Osteoblast (primary cell): ENCODE data around the gene ANKRD40. TPM values are rescaled to one million over a fixed set of nuclear protein-coding genes. Genes with fewer than 3 reads are reported as not detected.
A peak's percentile ranks its signal among the peaks of the same experiment; 100 is the strongest.

Experiments used
- DNase-seq: peaks from one replicate; pipeline ENCODE4 v3.0.0; 2011; ENCODE audit warnings: low spot score, mixed read lengths; ENCODE audit not compliant: insufficient read length; ENCODE audit errors: missing footprints
- H2AFZ ChIP-seq: 2 replicates; pipeline ENCODE4 v1.6.0; 2011; ENCODE audit warnings: mild to moderate bottlenecking, low read length
- H3K27ac ChIP-seq: 2 replicates; pipeline ENCODE4 v1.5.1; 2011; ENCODE audit warnings: mild to moderate bottlenecking, low read depth, low read length, moderate library complexity
- H3K27me3 ChIP-seq: 2 replicates; pipeline ENCODE4 v1.6.0; 2012; ENCODE audit warnings: mild to moderate bottlenecking, control low read depth, inconsistent platforms, low read length, moderate library complexity; ENCODE audit not compliant: insufficient read depth
- H3K36me3 ChIP-seq: 2 replicates; pipeline ENCODE4 v1.5.1; 2011; ENCODE audit warnings: mild to moderate bottlenecking, low read length, control low read depth, moderate library complexity; ENCODE audit not compliant: insufficient read depth
- H3K4me1 ChIP-seq: 2 replicates; pipeline ENCODE4 v1.5.1; 2011; ENCODE audit warnings: mild to moderate bottlenecking, low read length, control low read depth, moderate library complexity; ENCODE audit not compliant: insufficient read depth
- H3K4me2 ChIP-seq: 2 replicates; pipeline ENCODE4 v1.6.0; 2011; ENCODE audit warnings: mild to moderate bottlenecking, low read length; ENCODE audit not compliant: insufficient read depth
- H3K4me3 ChIP-seq: fragments of 200-600 bp; sonication (generic); 3 replicates; pipeline ENCODE4 v1.5.1; 2012; ENCODE audit warnings: mild to moderate bottlenecking, low read length, inconsistent platforms; ENCODE audit not compliant: insufficient read depth
- H3K79me2 ChIP-seq: 2 replicates; pipeline ENCODE4 v1.6.0; 2012; ENCODE audit warnings: mild to moderate bottlenecking, low read length, control low read depth, inconsistent platforms; ENCODE audit not compliant: insufficient read depth
- H3K9me3 ChIP-seq: 2 replicates; pipeline ENCODE4 v1.5.1; 2011; ENCODE audit warnings: low read depth, low read length, control low read depth
- H4K20me1 ChIP-seq: 2 replicates; pipeline ENCODE4 v1.6.0; 2012; ENCODE audit warnings: mild to moderate bottlenecking, low read length, control low read depth; ENCODE audit not compliant: insufficient read depth
- CTCF ChIP-seq: IDR thresholded peaks from 2 replicates; pipeline ENCODE4 v1.5.1; 2011; ENCODE audit warnings: mild to moderate bottlenecking, low read depth, low read length, moderate library complexity; ENCODE audit errors: extremely low read depth
- total RNA-seq: library from RNA; depleted of rRNA; stranded (reverse); fragments of >200 nt; gene quantifications from 2 replicates; pipeline ENCODE4 v1.2.3, GENCODE V29; 2012

The ANKRD40 gene
- total RNA-seq, 1 donor = 42.7 TPM

DNA sequence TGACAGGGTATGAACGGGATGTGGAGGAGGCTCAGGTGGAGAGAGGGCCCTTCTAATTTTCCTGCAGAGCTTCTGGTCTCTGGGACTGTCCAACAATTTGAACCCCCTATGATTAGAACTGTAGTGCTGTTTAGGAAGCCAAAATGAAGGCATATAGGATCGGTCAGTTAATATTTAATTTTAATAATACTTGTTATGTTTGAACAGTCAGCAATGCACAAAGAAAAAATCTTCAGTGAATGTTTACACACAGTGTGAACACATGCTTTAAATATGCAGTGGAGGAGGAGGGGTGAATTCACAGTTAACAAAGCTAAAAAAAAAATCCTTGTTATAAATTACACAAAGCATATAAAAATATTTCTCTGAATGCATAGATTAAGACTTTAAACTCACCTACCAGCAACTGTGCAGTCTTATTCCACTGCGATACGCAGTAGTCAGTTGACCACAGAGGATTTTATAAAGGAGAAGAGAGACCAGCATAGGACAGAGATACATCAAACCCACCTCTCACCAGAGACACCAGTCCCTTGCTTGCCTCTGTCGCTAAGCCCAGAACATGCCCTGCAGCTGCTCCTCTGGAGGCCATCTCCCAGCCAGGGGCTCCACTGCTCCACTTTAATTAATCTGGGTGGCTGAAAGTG lies 14.6 kb downstream of the ANKRD40 start:
- H3K79me2 ChIP-seq = no peaks in the 10 kb centered on the region
- no peak overlapping the region for H2AFZ ChIP-seq
- H3K27ac ChIP-seq = peak overlapping the region; percentile 27
- H3K9me3 ChIP-seq = no peaks in the 10 kb centered on the region
- no peaks in the 10 kb centered on the region for H3K27me3 ChIP-seq
- H3K4me3 ChIP-seq = no peak overlapping the region
- H4K20me1 ChIP-seq = peaks cover 3% of the 10 kb centered on the region
- peaks cover 41% of the 10 kb centered on the region for H3K36me3 ChIP-seq
- H3K4me1 ChIP-seq = peaks cover 47% of the 10 kb centered on the region
- H3K4me2 ChIP-seq = peak overlapping the region; percentile 33
- TF ChIP-seq CTCF = no peak
- DNase-seq = peak; percentile 81

DNA sequence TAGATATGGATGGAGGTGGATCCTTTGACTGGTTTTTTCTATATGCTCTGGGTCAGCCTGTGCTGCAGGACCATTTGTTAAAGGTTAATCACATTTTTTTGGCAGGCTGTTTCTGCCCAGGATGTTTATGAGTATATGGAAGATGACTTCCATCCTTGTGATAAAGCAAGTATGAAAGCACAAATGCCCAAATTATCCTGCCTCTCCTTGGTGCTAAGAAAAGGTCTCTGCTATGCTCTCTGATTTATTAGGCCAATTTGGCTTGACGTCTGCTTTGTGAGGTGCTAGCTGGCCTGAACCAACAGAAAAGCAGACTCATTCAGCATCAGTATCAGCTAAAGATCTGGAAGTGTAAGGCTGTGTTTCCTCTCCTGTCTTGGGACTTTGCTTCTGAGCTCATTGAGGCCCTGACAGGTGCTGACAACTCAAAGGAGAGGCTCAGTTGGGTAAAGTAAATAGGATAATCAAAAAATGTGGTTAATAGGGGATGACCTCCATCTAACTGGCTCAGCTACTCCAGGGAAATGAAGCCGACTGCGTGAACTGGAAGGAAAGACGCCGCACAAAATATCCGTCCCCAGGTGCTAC lies 15.2 kb downstream of the ANKRD40 start:
- peaks cover 35% of the 10 kb centered on the region for H3K36me3 ChIP-seq
- H3K27me3 ChIP-seq = no peaks in the 10 kb centered on the region
- peaks cover 50% of the 10 kb centered on the region for H3K4me1 ChIP-seq
- no peak overlapping the region for H2AFZ ChIP-seq
- H3K9me3 ChIP-seq = no peaks in the 10 kb centered on the region
- no peak for TF ChIP-seq CTCF
- peak overlapping the region; percentile 3 for H3K27ac ChIP-seq
- no peaks in the 10 kb centered on the region for H3K79me2 ChIP-seq
- DNase-seq = no peak
- peaks cover 3% of the 10 kb centered on the region for H4K20me1 ChIP-seq
- H3K4me3 ChIP-seq = no peak overlapping the region
- H3K4me2 ChIP-seq = peak overlapping the region; percentile 33

DNA sequence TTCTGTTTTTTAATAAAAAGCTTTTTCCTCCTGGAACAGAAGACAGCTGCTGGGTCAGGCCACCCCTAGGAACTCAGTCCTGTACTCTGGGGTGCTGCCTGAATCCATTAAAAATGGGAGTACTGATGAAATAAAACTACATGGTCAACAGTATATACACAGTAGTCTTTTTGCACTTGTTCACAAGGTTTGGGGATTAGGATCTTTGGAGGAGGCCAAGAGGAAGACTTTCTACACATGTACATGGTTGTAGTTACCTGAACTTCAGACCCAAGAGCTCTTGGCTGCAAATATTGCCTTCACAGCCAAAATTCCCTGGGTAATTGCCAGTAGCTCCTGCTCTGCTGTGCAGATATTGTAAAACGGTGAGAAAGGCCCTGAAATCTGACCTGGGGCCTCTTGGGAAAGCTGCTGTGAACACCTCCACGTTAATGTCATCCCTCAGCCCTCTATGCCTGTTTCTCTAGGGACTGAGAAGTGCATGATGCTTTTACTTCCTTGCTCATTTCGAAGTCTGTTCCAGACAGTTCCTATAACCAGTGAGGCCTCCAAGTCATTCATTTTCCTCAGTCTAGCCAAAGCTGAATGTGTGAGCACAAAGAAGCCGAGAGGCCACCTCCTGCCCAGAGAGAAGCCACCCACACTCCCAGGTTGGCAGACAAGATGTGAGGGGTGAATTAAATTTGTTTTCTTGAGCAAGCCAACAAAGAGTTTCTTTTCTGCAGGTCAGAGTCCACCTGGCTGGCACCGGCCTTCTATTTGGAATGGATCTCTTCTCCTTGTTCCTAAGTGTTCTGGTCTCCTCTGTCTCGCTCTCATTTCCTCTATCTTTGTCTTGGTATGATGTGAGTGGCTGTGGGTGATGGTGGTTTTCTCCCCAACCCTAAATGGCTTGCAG lies 15.9 kb downstream of the ANKRD40 start:
- Histone ChIP-seq H3K4me2 (no peak overlapping the region), H2AFZ (no peak overlapping the region), H3K36me3 (peaks cover 28% of the 10 kb centered on the region), H3K4me1 (peaks cover 57% of the 10 kb centered on the region), H3K9me3 (no peaks in the 10 kb centered on the region), H3K27ac (no peak overlapping the region), H3K4me3 (no peak overlapping the region), H4K20me1 (peaks cover 3% of the 10 kb centered on the region), H3K27me3 (no peaks in the 10 kb centered on the region), H3K79me2 (no peaks in the 10 kb centered on the region)
- no peak for DNase-seq
- no peak for TF ChIP-seq CTCF
